Esophagus squamous epithelium (tissue), 4 donors: ENCODE measurements around the gene GPR157.

Experiments
- CTCF ChIP-seq, 6 experiments: fragments of 450-650 bp in 4 of 6; fragments of 200-600 bp in 2 of 6; sonication (generic) in 2 of 6; IDR thresholded peaks; one replicate each; pipeline ENCODE4 v1.5.1; 2016 to 2019; ENCODE audit warnings: antibody characterized with exemption in 6 of 6, mild to moderate bottlenecking in 4 of 6, moderate library complexity in 4 of 6
- POLR2A ChIP-seq, 4 donors: fragments of 450-650 bp; IDR thresholded peaks; one replicate each; pipeline ENCODE4 v1.6.1; 2017; ENCODE audit warnings: antibody characterized with exemption in 4 of 4, mild to moderate bottlenecking in 4 of 4, moderate library complexity in 3 of 4

DNA sequence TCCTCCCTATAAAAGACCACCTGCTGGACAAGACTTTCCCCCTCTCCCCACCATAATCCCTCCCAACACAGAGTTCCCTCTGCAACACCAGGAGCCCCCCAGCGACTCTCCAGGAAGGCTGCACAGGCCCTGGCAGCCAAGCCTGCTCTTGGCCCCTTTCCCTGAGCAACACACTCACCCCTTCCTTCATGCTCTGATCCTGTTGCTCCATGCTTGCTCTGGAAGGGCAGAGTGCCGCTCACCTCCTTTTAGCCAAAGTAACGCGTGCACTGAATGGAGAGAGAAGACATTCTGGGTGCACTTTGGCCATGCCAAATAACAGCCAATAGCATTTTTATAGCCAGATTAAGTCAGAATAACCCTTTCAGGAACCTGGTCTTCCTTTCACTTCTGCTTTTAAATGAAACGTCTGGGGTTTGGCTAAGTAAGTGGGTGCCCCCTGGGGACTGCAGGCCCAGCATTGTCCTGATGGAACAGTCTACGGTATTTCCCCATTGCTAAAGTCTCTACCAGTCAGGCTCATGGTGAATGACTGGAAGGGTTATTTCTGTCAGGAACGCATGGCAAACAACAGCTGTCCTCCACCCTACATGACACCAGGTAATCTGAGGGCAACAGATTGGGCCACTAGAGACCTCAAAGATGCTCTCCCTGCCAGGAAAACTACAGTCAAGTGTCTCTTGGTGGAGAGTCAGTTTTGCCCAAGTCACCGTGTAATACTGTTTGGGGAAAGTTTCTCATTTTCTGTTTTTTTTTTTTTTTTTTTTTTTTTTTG is 59.4 kb downstream of the GPR157 start, which contains the start of gene SLC2A5:
- TF ChIP-seq POLR2A (IDR thresholded peaks at IDR 0.05) = no peak
- no peak for TF ChIP-seq CTCF (IDR thresholded peaks at IDR 0.05)
